ENCODE data around the gene CLSTN2. TPM values are rescaled to one million over a fixed set of nuclear protein-coding genes. Genes with fewer than 3 reads are reported as not detected.

The CLSTN2 gene
- total and polyA plus RNA-seq, 2 of the 13 experiments (the other 11 are each of a cell fraction or from before 2014, with no cell fraction given) = not detected

DNA sequence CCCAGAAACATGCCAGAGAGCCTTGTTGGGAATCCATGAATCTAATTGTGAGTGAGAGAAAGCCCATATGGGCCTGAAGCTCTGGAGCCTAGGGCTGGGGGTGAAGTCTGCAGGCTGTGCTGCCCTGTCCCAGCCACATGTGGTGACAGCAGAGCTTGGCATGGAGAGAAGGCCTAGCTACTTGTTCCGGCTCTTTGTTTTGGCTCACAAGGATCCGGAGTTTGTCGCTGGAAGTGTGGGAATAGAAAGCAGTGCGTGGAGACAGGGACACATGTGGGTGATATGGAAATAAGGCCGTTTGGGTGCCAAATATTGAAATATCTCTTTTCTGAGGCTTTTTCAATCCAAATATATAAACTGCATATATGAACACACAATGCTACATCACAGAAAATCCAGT is 78.2 kb downstream of the CLSTN2 start (continued):
- TF ChIP-seq ZNF331 (CRISPR knock-in tag; IDR thresholded peaks at IDR 0.05) = no peak
- no peak for TF ChIP-seq JUND (CRISPR knock-in tag; IDR thresholded peaks at IDR 0.05)
- TF ChIP-seq TP53 (CRISPR knock-in tag; conservative IDR thresholded peaks at IDR 0.05) = no peak
- no peak for TF ChIP-seq ZNF550 (CRISPR knock-in tag; IDR thresholded peaks at IDR 0.05; ENCODE audit: borderline replicate concordance)
- TF ChIP-seq FOSL2 (CRISPR knock-in tag; IDR thresholded peaks at IDR 0.05) = no peak
- no peak for TF ChIP-seq SSRP1 (CRISPR knock-in tag; IDR thresholded peaks at IDR 0.05)

DNA sequence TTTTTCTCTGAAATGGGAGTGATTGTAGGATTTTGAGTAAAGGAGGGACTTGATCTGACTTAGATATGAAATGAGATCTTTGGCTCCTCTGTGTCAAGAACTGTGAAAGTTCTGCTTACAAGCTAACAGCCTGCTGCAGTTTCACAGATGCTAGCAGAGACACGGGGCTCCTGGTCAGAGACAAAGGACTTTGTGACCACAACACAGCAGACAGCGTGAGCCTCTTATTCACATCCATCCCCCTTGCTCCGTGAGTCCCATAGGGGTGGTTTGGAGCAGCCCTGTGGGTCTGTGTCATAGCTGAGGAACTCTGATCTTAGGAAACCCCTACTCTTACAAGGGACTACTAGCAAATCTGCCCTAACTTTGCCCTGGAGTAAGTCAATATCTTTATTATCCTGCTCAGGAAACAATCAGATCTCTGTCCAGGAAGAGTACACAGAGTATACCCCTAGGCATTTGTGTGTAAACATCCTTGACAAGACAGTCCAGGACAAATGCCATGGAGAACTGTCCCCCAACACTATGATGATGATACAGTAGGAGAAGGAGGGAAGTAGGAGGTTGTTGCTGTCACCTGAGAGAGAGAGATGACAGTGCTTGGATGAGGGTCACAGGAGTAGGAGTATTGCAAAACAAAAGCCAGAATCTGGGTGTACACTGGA is 80.0 kb downstream of the CLSTN2 start:
- ATAC-seq (no peak), DNase-seq (ENCODE audit: low spot score) (no peak), FAIRE-seq (no peak)
- H3K4me2 ChIP-seq (ENCODE audit: low read depth, low read length) = no peak overlapping the region
- H3K9me3 ChIP-seq (ENCODE audit: low read length) = no peaks in the 10 kb centered on the region
- POLR2A ChIA-PET = no interaction called here
- H3K4me1 ChIP-seq (ENCODE audit: insufficient read depth, low read length) = no peaks in the 10 kb centered on the region
- WGBS (ENCODE audit: low lambda C conversion rate) = 0% methylated on average over 3 of the region's 3 CpGs
- CTCF ChIA-PET (ENCODE audit: low intra/inter-chr PET ratio, low total read pairs) = no interaction called here
- no peaks in the 10 kb centered on the region for H4K20me1 ChIP-seq (ENCODE audit: insufficient read depth, low read length)
- no peak overlapping the region for H3K9ac ChIP-seq (ENCODE audit: insufficient read depth, low read depth, low read length)
- H3K27me3 ChIP-seq (ENCODE audit: control insufficient read depth in 1 of 2, insufficient read depth in 2 of 2, low read length in 2 of 2) = no peaks in the 10 kb centered on the region; a peak in 1 of 5 replicates
- intact Hi-C loops (cut with micrococcal nuclease; ENCODE audit: unreplicated experiment) = no loop called here
- no peaks in the 10 kb centered on the region for H3K36me3 ChIP-seq (replicated peaks in 1 of 2; ENCODE audit: control insufficient read depth in 1 of 2, insufficient read depth in 2 of 2, low read length in 2 of 2)
- H2AFZ ChIP-seq (ENCODE audit: low read length) = no peak overlapping the region
- H3K4me3 ChIP-seq (replicated peaks in 1 of 3; ENCODE audit: insufficient read depth in 1 of 3, low read depth in 2 of 3, low read length in 3 of 3) = no peak overlapping the region
- in situ Hi-C loops (cut with HindIII; ENCODE audit: extremely low pct_ligation_motif_present, low pct_unique_long_range_greater_than_20kb) = no loop called here
- H3K27ac ChIP-seq (ENCODE audit: extremely low read length, insufficient read depth, low read length) = no peak overlapping the region
- no TSS peak for BruUV-seq (replicated peaks)
- H3K79me2 ChIP-seq (ENCODE audit: insufficient read depth, low read length) = no peaks in the 10 kb centered on the region
- TF ChIP-seq ATRX (CRISPR knock-in tag; IDR thresholded peaks at IDR 0.05; ENCODE audit: borderline replicate concordance) (no peak), TRIM24 (CRISPR knock-in tag; IDR thresholded peaks at IDR 0.05) (no peak), GATAD2A (CRISPR knock-in tag; IDR thresholded peaks at IDR 0.05) (no peak), TBP (CRISPR knock-in tag; IDR thresholded peaks at IDR 0.05) (no peak), ZNF367 (CRISPR knock-in tag; IDR thresholded peaks at IDR 0.05; ENCODE audit: borderline replicate concordance) (no peak), ISL2 (CRISPR knock-in tag; IDR thresholded peaks at IDR 0.05) (no peak), ZNF558 (CRISPR knock-in tag; IDR thresholded peaks at IDR 0.05; ENCODE audit: borderline replicate concordance) (no peak), ESRRA (CRISPR knock-in tag; IDR thresholded peaks at IDR 0.05; ENCODE audit: low read depth) (no peak)
- TF ChIP-seq, protein P1, sequence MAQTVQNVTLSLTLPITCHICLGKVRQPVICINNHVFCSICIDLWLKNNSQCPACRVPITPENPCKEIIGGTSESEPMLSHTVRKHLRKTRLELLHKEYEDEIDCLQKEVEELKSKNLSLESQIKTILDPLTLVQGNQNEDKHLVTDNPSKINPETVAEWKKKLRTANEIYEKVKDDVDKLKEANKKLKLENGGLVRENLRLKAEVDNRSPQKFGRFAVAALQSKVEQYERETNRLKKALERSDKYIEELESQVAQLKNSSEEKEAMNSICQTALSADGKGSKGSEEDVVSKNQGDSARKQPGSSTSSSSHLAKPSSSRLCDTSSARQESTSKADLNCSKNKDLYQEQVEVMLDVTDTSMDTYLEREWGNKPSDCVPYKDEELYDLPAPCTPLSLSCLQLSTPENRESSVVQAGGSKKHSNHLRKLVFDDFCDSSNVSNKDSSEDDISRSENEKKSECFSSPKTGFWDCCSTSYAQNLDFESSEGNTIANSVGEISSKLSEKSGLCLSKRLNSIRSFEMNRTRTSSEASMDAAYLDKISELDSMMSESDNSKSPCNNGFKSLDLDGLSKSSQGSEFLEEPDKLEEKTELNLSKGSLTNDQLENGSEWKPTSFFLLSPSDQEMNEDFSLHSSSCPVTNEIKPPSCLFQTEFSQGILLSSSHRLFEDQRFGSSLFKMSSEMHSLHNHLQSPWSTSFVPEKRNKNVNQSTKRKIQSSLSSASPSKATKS (CRISPR knock-in tag; IDR thresholded peaks at IDR 0.05) = no peak
- TF ChIP-seq, protein P2, sequence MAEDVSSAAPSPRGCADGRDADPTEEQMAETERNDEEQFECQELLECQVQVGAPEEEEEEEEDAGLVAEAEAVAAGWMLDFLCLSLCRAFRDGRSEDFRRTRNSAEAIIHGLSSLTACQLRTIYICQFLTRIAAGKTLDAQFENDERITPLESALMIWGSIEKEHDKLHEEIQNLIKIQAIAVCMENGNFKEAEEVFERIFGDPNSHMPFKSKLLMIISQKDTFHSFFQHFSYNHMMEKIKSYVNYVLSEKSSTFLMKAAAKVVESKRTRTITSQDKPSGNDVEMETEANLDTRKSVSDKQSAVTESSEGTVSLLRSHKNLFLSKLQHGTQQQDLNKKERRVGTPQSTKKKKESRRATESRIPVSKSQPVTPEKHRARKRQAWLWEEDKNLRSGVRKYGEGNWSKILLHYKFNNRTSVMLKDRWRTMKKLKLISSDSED (CRISPR knock-in tag; IDR thresholded peaks at IDR 0.05) = no peak
- TF ChIP-seq, protein P3, sequence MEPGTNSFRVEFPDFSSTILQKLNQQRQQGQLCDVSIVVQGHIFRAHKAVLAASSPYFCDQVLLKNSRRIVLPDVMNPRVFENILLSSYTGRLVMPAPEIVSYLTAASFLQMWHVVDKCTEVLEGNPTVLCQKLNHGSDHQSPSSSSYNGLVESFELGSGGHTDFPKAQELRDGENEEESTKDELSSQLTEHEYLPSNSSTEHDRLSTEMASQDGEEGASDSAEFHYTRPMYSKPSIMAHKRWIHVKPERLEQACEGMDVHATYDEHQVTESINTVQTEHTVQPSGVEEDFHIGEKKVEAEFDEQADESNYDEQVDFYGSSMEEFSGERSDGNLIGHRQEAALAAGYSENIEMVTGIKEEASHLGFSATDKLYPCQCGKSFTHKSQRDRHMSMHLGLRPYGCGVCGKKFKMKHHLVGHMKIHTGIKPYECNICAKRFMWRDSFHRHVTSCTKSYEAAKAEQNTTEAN (CRISPR knock-in tag; conservative IDR thresholded peaks at IDR 0.05) = no peak
- TF ChIP-seq, protein P4, sequence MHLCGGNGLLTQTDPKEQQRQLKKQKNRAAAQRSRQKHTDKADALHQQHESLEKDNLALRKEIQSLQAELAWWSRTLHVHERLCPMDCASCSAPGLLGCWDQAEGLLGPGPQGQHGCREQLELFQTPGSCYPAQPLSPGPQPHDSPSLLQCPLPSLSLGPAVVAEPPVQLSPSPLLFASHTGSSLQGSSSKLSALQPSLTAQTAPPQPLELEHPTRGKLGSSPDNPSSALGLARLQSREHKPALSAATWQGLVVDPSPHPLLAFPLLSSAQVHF (CRISPR knock-in tag; IDR thresholded peaks at IDR 0.05) = no peak
